ENCODE results near the gene IGF1R. TPM values are rescaled to one million over a fixed set of nuclear protein-coding genes. Genes with fewer than 3 reads are reported as not detected.

IGF1R gene
- total RNA-seq, 1 experiment from 2014 or later = 125 TPM

DNA sequence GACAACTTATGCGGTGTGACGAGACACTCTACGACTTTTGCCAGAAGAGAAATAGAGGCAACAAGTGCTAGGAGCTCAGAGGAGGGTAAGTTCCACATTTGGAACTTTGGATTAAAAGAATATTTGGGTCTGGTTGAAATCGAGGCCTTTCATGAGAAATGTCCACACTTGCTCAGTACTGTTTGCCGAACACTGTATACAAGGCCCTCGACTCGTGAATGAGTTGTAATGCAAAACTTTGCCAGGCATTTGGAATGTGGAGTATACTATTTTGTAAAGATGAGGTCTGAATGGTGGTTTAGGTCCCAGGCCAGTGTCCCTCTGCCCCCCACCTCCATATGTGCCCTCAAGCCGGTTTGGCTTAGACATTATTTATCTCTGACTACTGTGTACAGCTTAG, 73.9 kb downstream of the IGF1R start:
- Mint-ChIP-seq H3K4me3 (no peak overlapping the region), H3K9me3 (no peaks in the 10 kb centered on the region), H3K27me3 (ENCODE audit: low read depth) (no peaks in the 10 kb centered on the region), H3K4me1 (peaks cover 81% of the 10 kb centered on the region), H3K27ac (peak overlapping the region; percentile 63), H3K36me3 (peaks cover 7% of the 10 kb centered on the region; the same call in 1 of the 2 replicates)
- CTCF ChIA-PET = interaction anchor here (1.0 to 1.6 kb wide), 2 partner anchors 10 to 129 kb away, joined by 3 read pairs; no protein-coding TSS in a partner anchor
- POLR2A ChIA-PET = no interaction called here
- ATAC-seq (no peak), DNase-seq (ENCODE audit: low spot score) (no peak)
- TF ChIP-seq SP1 (CRISPR knock-in tag; conservative IDR thresholded peaks at IDR 0.05) (no peak), FOXK1 (CRISPR knock-in tag; IDR thresholded peaks at IDR 0.05) (no peak), ESRRA (CRISPR knock-in tag; IDR thresholded peaks at IDR 0.05; ENCODE audit: borderline replicate concordance) (no peak), NFE2L1 (CRISPR knock-in tag; IDR thresholded peaks at IDR 0.05) (no peak), PRRX2 (CRISPR knock-in tag; IDR thresholded peaks at IDR 0.05) (no peak), ETV6 (CRISPR knock-in tag; IDR thresholded peaks at IDR 0.05) (no peak), FOXP1 (CRISPR knock-in tag; IDR thresholded peaks at IDR 0.05; ENCODE audit: borderline replicate concordance) (no peak), ELF4 (CRISPR knock-in tag; IDR thresholded peaks at IDR 0.05; ENCODE audit: low read depth) (no peak)
- TF ChIP-seq, protein P1, sequence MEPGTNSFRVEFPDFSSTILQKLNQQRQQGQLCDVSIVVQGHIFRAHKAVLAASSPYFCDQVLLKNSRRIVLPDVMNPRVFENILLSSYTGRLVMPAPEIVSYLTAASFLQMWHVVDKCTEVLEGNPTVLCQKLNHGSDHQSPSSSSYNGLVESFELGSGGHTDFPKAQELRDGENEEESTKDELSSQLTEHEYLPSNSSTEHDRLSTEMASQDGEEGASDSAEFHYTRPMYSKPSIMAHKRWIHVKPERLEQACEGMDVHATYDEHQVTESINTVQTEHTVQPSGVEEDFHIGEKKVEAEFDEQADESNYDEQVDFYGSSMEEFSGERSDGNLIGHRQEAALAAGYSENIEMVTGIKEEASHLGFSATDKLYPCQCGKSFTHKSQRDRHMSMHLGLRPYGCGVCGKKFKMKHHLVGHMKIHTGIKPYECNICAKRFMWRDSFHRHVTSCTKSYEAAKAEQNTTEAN (CRISPR knock-in tag; IDR thresholded peaks at IDR 0.05) = no peak
- TF ChIP-seq, protein P2, sequence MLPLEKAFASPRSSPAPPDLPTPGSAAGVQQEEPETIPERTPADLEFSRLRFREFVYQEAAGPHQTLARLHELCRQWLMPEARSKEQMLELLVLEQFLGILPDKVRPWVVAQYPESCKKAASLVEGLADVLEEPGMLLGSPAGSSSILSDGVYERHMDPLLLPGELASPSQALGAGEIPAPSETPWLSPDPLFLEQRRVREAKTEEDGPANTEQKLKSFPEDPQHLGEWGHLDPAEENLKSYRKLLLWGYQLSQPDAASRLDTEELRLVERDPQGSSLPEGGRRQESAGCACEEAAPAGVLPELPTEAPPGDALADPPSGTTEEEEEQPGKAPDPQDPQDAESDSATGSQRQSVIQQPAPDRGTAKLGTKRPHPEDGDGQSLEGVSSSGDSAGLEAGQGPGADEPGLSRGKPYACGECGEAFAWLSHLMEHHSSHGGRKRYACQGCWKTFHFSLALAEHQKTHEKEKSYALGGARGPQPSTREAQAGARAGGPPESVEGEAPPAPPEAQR (CRISPR knock-in tag; IDR thresholded peaks at IDR 0.05) = no peak
- TF ChIP-seq, protein P3, sequence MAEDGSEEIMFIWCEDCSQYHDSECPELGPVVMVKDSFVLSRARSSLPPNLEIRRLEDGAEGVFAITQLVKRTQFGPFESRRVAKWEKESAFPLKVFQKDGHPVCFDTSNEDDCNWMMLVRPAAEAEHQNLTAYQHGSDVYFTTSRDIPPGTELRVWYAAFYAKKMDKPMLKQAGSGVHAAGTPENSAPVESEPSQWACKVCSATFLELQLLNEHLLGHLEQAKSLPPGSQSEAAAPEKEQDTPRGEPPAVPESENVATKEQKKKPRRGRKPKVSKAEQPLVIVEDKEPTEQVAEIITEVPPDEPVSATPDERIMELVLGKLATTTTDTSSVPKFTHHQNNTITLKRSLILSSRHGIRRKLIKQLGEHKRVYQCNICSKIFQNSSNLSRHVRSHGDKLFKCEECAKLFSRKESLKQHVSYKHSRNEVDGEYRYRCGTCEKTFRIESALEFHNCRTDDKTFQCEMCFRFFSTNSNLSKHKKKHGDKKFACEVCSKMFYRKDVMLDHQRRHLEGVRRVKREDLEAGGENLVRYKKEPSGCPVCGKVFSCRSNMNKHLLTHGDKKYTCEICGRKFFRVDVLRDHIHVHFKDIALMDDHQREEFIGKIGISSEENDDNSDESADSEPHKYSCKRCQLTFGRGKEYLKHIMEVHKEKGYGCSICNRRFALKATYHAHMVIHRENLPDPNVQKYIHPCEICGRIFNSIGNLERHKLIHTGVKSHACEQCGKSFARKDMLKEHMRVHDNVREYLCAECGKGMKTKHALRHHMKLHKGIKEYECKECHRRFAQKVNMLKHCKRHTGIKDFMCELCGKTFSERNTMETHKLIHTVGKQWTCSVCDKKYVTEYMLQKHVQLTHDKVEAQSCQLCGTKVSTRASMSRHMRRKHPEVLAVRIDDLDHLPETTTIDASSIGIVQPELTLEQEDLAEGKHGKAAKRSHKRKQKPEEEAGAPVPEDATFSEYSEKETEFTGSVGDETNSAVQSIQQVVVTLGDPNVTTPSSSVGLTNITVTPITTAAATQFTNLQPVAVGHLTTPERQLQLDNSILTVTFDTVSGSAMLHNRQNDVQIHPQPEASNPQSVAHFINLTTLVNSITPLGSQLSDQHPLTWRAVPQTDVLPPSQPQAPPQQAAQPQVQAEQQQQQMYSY (CRISPR knock-in tag; IDR thresholded peaks at IDR 0.05) = no peak
- TF ChIP-seq, protein P4, sequence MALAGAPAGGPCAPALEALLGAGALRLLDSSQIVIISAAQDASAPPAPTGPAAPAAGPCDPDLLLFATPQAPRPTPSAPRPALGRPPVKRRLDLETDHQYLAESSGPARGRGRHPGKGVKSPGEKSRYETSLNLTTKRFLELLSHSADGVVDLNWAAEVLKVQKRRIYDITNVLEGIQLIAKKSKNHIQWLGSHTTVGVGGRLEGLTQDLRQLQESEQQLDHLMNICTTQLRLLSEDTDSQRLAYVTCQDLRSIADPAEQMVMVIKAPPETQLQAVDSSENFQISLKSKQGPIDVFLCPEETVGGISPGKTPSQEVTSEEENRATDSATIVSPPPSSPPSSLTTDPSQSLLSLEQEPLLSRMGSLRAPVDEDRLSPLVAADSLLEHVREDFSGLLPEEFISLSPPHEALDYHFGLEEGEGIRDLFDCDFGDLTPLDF (CRISPR knock-in tag; IDR thresholded peaks at IDR 0.05) = no peak
- TF ChIP-seq, protein P5, sequence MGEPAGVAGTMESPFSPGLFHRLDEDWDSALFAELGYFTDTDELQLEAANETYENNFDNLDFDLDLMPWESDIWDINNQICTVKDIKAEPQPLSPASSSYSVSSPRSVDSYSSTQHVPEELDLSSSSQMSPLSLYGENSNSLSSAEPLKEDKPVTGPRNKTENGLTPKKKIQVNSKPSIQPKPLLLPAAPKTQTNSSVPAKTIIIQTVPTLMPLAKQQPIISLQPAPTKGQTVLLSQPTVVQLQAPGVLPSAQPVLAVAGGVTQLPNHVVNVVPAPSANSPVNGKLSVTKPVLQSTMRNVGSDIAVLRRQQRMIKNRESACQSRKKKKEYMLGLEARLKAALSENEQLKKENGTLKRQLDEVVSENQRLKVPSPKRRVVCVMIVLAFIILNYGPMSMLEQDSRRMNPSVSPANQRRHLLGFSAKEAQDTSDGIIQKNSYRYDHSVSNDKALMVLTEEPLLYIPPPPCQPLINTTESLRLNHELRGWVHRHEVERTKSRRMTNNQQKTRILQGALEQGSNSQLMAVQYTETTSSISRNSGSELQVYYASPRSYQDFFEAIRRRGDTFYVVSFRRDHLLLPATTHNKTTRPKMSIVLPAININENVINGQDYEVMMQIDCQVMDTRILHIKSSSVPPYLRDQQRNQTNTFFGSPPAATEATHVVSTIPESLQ (CRISPR knock-in tag; IDR thresholded peaks at IDR 0.05) = no peak

DNA sequence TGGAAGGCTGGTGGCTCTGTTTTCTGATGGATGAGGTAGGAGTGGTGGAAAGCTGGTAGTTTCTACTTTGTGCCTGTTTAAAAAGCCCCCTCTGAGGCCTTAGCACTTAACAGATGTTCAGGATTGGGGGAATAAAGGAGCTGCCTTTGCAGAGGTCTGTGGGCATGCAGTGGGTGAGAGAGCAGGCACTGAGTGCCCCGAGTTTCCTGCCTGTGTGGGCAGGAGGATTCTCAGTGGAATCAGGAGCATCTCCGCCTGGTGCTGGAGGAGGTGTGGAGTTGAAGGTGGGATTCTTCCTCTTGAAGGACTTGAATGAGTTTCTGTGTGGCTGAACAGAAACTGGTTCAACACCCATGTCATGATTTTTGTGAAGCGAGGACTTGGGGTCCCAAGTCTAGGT, 74.3 kb downstream of the IGF1R start:
- H3K27ac Mint-ChIP-seq = peak overlapping the region; percentile 63; the same call in 1 of the 2 replicates
- CTCF ChIA-PET = interaction anchor here (1.0 to 1.6 kb wide), 2 partner anchors 9 to 128 kb away, joined by 3 read pairs; no protein-coding TSS in a partner anchor
- no peak for DNase-seq (ENCODE audit: low spot score)
- H3K27me3 Mint-ChIP-seq (ENCODE audit: low read depth) = no peaks in the 10 kb centered on the region
- H3K36me3 Mint-ChIP-seq = peaks cover 7% of the 10 kb centered on the region; the same call in 1 of the 2 replicates
- no peaks in the 10 kb centered on the region for H3K9me3 Mint-ChIP-seq
- no peak for ATAC-seq
- POLR2A ChIA-PET = no interaction called here
- H3K4me3 Mint-ChIP-seq = no peak overlapping the region
- H3K4me1 Mint-ChIP-seq = peaks cover 82% of the 10 kb centered on the region
- no peak for TF ChIP-seq SMAD3 (CRISPR knock-in tag; IDR thresholded peaks at IDR 0.05; ENCODE audit: borderline replicate concordance)
- TF ChIP-seq, protein P6, sequence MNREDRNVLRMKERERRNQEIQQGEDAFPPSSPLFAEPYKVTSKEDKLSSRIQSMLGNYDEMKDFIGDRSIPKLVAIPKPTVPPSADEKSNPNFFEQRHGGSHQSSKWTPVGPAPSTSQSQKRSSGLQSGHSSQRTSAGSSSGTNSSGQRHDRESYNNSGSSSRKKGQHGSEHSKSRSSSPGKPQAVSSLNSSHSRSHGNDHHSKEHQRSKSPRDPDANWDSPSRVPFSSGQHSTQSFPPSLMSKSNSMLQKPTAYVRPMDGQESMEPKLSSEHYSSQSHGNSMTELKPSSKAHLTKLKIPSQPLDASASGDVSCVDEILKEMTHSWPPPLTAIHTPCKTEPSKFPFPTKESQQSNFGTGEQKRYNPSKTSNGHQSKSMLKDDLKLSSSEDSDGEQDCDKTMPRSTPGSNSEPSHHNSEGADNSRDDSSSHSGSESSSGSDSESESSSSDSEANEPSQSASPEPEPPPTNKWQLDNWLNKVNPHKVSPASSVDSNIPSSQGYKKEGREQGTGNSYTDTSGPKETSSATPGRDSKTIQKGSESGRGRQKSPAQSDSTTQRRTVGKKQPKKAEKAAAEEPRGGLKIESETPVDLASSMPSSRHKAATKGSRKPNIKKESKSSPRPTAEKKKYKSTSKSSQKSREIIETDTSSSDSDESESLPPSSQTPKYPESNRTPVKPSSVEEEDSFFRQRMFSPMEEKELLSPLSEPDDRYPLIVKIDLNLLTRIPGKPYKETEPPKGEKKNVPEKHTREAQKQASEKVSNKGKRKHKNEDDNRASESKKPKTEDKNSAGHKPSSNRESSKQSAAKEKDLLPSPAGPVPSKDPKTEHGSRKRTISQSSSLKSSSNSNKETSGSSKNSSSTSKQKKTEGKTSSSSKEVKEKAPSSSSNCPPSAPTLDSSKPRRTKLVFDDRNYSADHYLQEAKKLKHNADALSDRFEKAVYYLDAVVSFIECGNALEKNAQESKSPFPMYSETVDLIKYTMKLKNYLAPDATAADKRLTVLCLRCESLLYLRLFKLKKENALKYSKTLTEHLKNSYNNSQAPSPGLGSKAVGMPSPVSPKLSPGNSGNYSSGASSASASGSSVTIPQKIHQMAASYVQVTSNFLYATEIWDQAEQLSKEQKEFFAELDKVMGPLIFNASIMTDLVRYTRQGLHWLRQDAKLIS (CRISPR knock-in tag; IDR thresholded peaks at IDR 0.05; ENCODE audit: borderline replicate concordance) = no peak
- TF ChIP-seq, protein P5 (CRISPR knock-in tag; IDR thresholded peaks at IDR 0.05) = no peak
- TF ChIP-seq, protein P7, sequence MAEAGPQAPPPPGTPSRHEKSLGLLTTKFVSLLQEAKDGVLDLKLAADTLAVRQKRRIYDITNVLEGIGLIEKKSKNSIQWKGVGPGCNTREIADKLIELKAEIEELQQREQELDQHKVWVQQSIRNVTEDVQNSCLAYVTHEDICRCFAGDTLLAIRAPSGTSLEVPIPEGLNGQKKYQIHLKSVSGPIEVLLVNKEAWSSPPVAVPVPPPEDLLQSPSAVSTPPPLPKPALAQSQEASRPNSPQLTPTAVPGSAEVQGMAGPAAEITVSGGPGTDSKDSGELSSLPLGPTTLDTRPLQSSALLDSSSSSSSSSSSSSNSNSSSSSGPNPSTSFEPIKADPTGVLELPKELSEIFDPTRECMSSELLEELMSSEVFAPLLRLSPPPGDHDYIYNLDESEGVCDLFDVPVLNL (CRISPR knock-in tag; IDR thresholded peaks at IDR 0.05; ENCODE audit: borderline replicate concordance, low read depth) = no peak

Data from WTC11 (cell line).